Naive B cell (primary cell): ENCODE results near the gene ATG16L2. TPM values are rescaled to one million over a fixed set of nuclear protein-coding genes. Genes with fewer than 3 reads are reported as not detected.
A peak's percentile ranks its signal among the peaks of the same experiment; 100 is the strongest.

Experiments used
- ATAC-seq, 2 donors: fragments of 150-1000 bp; cut with Tn5 transposase; 2 replicates each; pipeline ENCODE4 v1.10.0; 2021; ENCODE audit warnings: low read depth in 2 of 2, mild to moderate bottlenecking in 2 of 2, moderate library complexity in 2 of 2
- DNase-seq: peaks from one replicate; pipeline ENCODE4 v3.0.0; 2022
- H3K27ac Mint-ChIP-seq, 6 donors: one replicate each; pipeline ENCODE4 v1.8.0; 2020 to 2022; ENCODE audit warnings: mild to moderate bottlenecking in 6 of 6, mixed read lengths in 6 of 6, moderate library complexity in 5 of 6, inconsistent platforms in 2 of 6
- H3K27me3 Mint-ChIP-seq, 3 donors: one replicate each; pipeline ENCODE4 v1.8.0; 2021 to 2022; ENCODE audit warnings: mixed read lengths in 3 of 3, mild to moderate bottlenecking in 1 of 3
- H3K36me3 Mint-ChIP-seq, 2 donors: one replicate each; pipeline ENCODE4 v1.8.0; 2020 to 2022; ENCODE audit warnings: mixed read lengths in 2 of 2, inconsistent platforms in 1 of 2, mild to moderate bottlenecking in 1 of 2
- H3K4me1 Mint-ChIP-seq, 3 donors: one replicate each; pipeline ENCODE4 v1.8.0; 2020 to 2022; ENCODE audit warnings: mixed read lengths in 3 of 3, inconsistent platforms in 1 of 3, mild to moderate bottlenecking in 1 of 3, moderate library complexity in 1 of 3
- H3K4me3 Mint-ChIP-seq, 8 donors: one replicate each; pipeline ENCODE4 v1.8.0; 2020 to 2022; ENCODE audit warnings: mild to moderate bottlenecking in 8 of 8, mixed read lengths in 8 of 8, moderate library complexity in 8 of 8, inconsistent platforms in 2 of 8
- H3K9me3 Mint-ChIP-seq, 7 donors: one replicate each; pipeline ENCODE4 v1.8.0; 2020 to 2022; ENCODE audit warnings: mixed read lengths in 7 of 7, mild to moderate bottlenecking in 5 of 7, inconsistent platforms in 2 of 7, moderate library complexity in 1 of 7
- polyA plus RNA-seq, 6 donors: library from polyadenylated mRNA; unstranded; fragments of 300-500 nt; fragmentation: Illumina TruSeq; gene quantifications; one replicate each; pipeline ENCODE4 v1.2.3, GENCODE V29; 2021; ENCODE audit warnings: low read depth in 6 of 6

Gene ATG16L2
- polyA plus RNA-seq, 6 donors from 2014 or later, result 19.1 to 35.5 (median 21.3) TPM

GRCh38 chr11:72816404-72816990 lies 2.3 kb downstream of the ATG16L2 start:
- Mint-ChIP-seq H3K36me3 (peaks cover 17 to 23% of the 10 kb centered on the region in 2 donors), H3K27me3 (no peaks in the 10 kb centered on the region), H3K4me3 (peak overlapping the region; percentile 96 to 100 (median 98)), H3K27ac (peak overlapping the region in 3 of 6 donors; percentile 32 to 98 (median 98)), H3K4me1 (peaks cover 52 to 63% (median 54%) of the 10 kb centered on the region in 3 donors), H3K9me3 (no peaks in the 10 kb centered on the region)
- no peak for ATAC-seq
- DNase-seq, result no peak

GRCh38 chr11:72817966-72818365 lies 3.8 kb downstream of the ATG16L2 start:
- peaks cover 17 to 23% of the 10 kb centered on the region in 2 donors for H3K36me3 Mint-ChIP-seq

DNA sequence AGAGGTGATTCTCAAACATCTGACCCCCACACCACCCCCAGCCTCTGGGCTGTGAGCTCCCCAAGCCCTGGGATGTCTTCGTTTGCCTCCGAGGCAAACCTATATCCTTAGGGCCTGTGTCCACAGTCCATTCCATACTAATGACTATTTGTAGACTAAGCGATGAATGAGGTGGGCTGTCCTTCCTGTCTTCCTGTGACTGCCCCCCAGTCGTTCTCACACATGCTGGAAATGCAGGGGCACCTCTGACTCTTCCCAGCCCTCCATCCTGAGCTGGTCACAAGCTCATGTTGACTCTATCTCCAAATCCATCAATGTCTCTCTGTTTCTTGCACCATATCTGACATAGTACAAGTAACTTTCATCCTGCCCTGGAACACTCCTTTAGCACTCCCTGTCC lies 4.8 kb downstream of the ATG16L2 start:
- ATAC-seq (no peak), DNase-seq (no peak)
- H3K27ac Mint-ChIP-seq, result peak overlapping the region in 3 of 6 donors; percentile 49 to 98 (median 82)
- H3K4me1 Mint-ChIP-seq, result peaks cover 51 to 60% (median 54%) of the 10 kb centered on the region in 3 donors
- peak overlapping the region in 1 of 8 donors; percentile 100 for H3K4me3 Mint-ChIP-seq
- H3K9me3 Mint-ChIP-seq, result no peaks in the 10 kb centered on the region
- no peaks in the 10 kb centered on the region for H3K27me3 Mint-ChIP-seq
- peaks cover 17 to 23% of the 10 kb centered on the region in 2 donors for H3K36me3 Mint-ChIP-seq

More at GRCh38 chr11:72817966-72818365, 3.8 kb downstream of the ATG16L2 start:
- no peak for DNase-seq
- Mint-ChIP-seq H3K27me3 (no peaks in the 10 kb centered on the region), H3K9me3 (no peaks in the 10 kb centered on the region), H3K27ac (peak overlapping the region in 3 of 6 donors; percentile 91 to 98 (median 94)), H3K4me3 (peak overlapping the region in 4 of 8 donors; percentile 44 to 100 (median 54)), H3K4me1 (peaks cover 52 to 61% (median 54%) of the 10 kb centered on the region in 3 donors)
- ATAC-seq, result no peak

- Mint-ChIP-seq H3K4me3 (peak overlapping the region in 3 of 8 donors; percentile 65 to 69 (median 67)), H3K27me3 (no peaks in the 10 kb centered on the region), H3K9me3 (no peaks in the 10 kb centered on the region), H3K4me1 (peaks cover 53 to 67% (median 60%) of the 10 kb centered on the region in 3 donors), H3K27ac (peak overlapping the region in 5 of 6 donors; percentile 36 to 89 (median 78)), H3K36me3 (peaks cover 17 to 23% of the 10 kb centered on the region in 2 donors)
- no peak for DNase-seq
- ATAC-seq, result no peak
Observed at GRCh38 chr11:72820439-72821139, 6.4 kb downstream of the ATG16L2 start.

- peak overlapping the region in 6 of 8 donors; percentile 26 to 77 (median 60) for H3K4me3 Mint-ChIP-seq
- H3K4me1 Mint-ChIP-seq, result peaks cover 51 to 59% (median 55%) of the 10 kb centered on the region in 3 donors
- no peaks in the 10 kb centered on the region for H3K27me3 Mint-ChIP-seq
- no peak for ATAC-seq
- H3K36me3 Mint-ChIP-seq, result peaks cover 17 to 23% of the 10 kb centered on the region in 2 donors
- DNase-seq, result no peak
- peak overlapping the region in 5 of 6 donors; percentile 36 to 89 (median 78) for H3K27ac Mint-ChIP-seq
- no peaks in the 10 kb centered on the region for H3K9me3 Mint-ChIP-seq
Observed at GRCh38 chr11:72821221-72821919, 7.2 kb downstream of the ATG16L2 start.

DNA sequence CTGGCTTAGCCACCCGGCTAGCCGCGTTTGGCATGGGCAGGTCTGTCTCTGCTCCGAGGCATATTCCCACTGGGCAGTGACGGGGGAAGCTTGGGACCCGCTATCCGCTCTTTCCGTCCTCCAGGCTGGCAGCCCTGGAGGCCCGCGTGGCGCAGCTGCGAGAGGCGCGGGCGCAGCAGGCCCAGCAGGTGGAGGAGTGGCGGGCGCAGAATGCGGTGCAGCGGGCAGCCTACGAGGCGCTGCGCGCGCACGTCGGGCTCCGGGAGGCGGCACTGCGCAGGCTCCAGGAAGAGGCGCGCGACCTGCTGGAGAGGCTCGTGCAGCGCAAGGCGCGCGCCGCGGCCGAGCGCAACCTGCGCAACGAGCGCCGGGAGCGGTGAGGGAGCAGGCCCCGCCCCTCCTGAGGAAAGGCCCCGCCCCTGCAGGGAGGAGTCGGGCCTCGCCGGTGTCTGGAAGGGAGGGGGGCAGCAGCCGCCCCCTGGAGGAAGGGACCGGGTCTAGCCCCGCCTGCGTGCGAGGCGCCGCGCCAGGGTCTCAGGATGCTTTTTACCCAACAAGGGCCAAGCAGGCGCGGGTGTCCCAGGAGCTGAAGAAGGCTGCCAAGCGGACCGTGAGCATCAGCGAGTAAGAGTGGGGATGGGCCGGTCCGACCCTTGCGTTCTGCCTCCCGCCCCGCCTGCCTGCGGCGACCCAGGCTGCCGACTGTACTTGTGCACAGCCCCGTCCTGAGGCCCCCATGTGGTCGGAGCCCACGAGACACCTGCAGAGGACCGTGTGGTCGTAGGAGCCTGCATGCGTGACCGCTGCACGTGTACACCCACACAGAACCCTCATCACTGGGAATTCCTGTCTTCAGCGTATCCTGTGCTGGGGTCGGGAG lies 7.9 kb downstream of the ATG16L2 start:
- DNase-seq (peak; percentile 69), ATAC-seq (peak; percentile 83 to 88)
- H3K4me3 Mint-ChIP-seq, result peak overlapping the region in 5 of 8 donors; percentile 26 to 77 (median 49)
- no peaks in the 10 kb centered on the region for H3K9me3 Mint-ChIP-seq
- H3K4me1 Mint-ChIP-seq, result peaks cover 50 to 61% (median 51%) of the 10 kb centered on the region in 3 donors
- H3K36me3 Mint-ChIP-seq, result peaks cover 17 to 23% of the 10 kb centered on the region in 2 donors
- H3K27me3 Mint-ChIP-seq, result no peaks in the 10 kb centered on the region
- peak overlapping the region; percentile 92 to 100 (median 98) for H3K27ac Mint-ChIP-seq

- Mint-ChIP-seq H3K36me3 (peaks cover 11 to 12% of the 10 kb centered on the region in 2 donors), H3K27ac (peak overlapping the region; percentile 92 to 100 (median 98)), H3K9me3 (no peaks in the 10 kb centered on the region), H3K4me3 (peak overlapping the region in 7 of 8 donors; percentile 22 to 64 (median 41)), H3K4me1 (peaks cover 45 to 61% (median 48%) of the 10 kb centered on the region in 3 donors), H3K27me3 (no peaks in the 10 kb centered on the region)
- ATAC-seq (peak in 1 of 2 donors; percentile 6), DNase-seq (no peak)
Observed at GRCh38 chr11:72823105-72823804, 9.0 kb downstream of the ATG16L2 start.

- no peaks in the 10 kb centered on the region for H3K27me3 Mint-ChIP-seq
- H3K4me3 Mint-ChIP-seq, result peak overlapping the region in 1 of 8 donors; percentile 12
- DNase-seq (no peak), ATAC-seq (no peak)
- H3K27ac Mint-ChIP-seq, result peak overlapping the region; percentile 92 to 100 (median 98)
- peaks cover 4 to 5% of the 10 kb centered on the region in 2 donors for H3K36me3 Mint-ChIP-seq
- H3K4me1 Mint-ChIP-seq, result peaks cover 46 to 55% (median 49%) of the 10 kb centered on the region in 3 donors
- H3K9me3 Mint-ChIP-seq, result no peaks in the 10 kb centered on the region
Observed at GRCh38 chr11:72824020-72824419, 9.8 kb downstream of the ATG16L2 start.

GRCh38 chr11:72824811-72825505 lies 10.7 kb downstream of the ATG16L2 start:
- Mint-ChIP-seq H3K36me3 (no peaks in the 10 kb centered on the region), H3K27ac (peak overlapping the region; percentile 88 to 99 (median 92)), H3K4me1 (peaks cover 50 to 60% (median 55%) of the 10 kb centered on the region in 3 donors), H3K9me3 (no peaks in the 10 kb centered on the region), H3K4me3 (peak overlapping the region in 2 of 8 donors; percentile 32 to 54), H3K27me3 (no peaks in the 10 kb centered on the region)
- ATAC-seq (no peak), DNase-seq (no peak)

GRCh38 chr11:72825661-72826060 lies 11.4 kb downstream of the ATG16L2 start:
- Mint-ChIP-seq H3K27me3 (no peaks in the 10 kb centered on the region), H3K36me3 (peaks cover 0 to 5% of the 10 kb centered on the region in 2 donors), H3K27ac (peak overlapping the region; percentile 57 to 99 (median 88)), H3K4me3 (peak overlapping the region in 1 of 8 donors; percentile 54), H3K9me3 (no peaks in the 10 kb centered on the region), H3K4me1 (peaks cover 49 to 59% (median 55%) of the 10 kb centered on the region in 3 donors)
- ATAC-seq (no peak), DNase-seq (no peak)

DNA sequence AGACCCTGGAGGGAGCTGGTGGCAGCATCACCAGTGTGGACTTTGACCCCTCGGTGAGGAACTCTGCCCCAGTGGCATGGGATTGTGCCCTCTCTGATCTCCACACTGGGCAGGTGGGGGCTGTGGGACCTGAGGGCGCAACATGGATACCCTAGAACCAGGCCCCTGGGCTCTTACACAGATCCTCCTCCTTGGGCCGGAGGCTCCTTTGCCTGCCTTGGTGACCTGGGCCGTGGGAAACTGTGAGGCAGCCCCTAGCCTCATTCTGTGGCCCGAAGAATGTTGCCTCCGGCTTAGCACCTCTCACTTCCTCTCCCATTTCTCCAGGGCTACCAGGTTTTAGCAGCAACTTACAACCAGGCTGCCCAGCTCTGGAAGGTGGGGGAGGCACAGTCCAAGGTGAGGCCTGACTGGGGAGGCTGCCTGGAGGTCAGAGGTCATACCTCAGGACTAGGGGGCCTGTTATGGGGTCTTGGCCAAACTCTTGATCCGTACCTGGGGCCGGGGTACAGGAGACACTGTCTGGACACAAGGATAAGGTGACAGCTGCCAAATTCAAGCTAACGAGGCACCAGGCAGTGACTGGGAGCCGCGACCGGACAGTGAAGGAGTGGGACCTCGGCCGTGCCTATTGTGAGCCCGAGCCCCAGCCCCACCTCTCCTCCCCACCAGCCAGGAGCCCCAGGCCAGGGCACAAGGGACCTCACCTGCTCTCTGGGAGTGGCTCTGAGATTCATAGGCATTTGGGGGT lies 12.2 kb downstream of the ATG16L2 start:
- Mint-ChIP-seq H3K4me1 (peaks cover 46 to 57% (median 53%) of the 10 kb centered on the region in 3 donors), H3K27me3 (no peaks in the 10 kb centered on the region), H3K9me3 (no peaks in the 10 kb centered on the region), H3K27ac (peak overlapping the region in 4 of 6 donors; percentile 11 to 99 (median 86)), H3K4me3 (peak overlapping the region in 1 of 8 donors; percentile 36), H3K36me3 (peaks cover 0 to 5% of the 10 kb centered on the region in 2 donors)
- no peak for ATAC-seq
- DNase-seq, result no peak
